Hepatocyte (in vitro differentiated cells): ENCODE results near the gene LYZ. TPM values are rescaled to one million over a fixed set of nuclear protein-coding genes. Genes with fewer than 3 reads are reported as not detected.
"Not testable (repeated sequence)": the region's sequence is repeated elsewhere in the genome, so short reads cannot be mapped to it uniquely, and the experiment has no call there.

Experiments used
- DNase-seq: peaks from one replicate; pipeline ENCODE4 v3.0.0-alpha.2; 2016; ENCODE audit warnings: low spot score
- H2AFZ ChIP-seq: fragments of 200-600 bp; sonication (generic); 2 replicates; pipeline ENCODE4 v1.6.0; 2016; ENCODE audit warnings: antibody characterized with exemption, mild to moderate bottlenecking
- H3K27ac ChIP-seq: fragments of 200-600 bp; sonication (generic); 2 replicates; pipeline ENCODE4 v1.5.1; 2016; ENCODE audit warnings: mild to moderate bottlenecking
- H3K27me3 ChIP-seq: fragments of 200-600 bp; sonication (generic); 2 replicates; pipeline ENCODE4 v1.6.1; 2016
- H3K36me3 ChIP-seq: fragments of 200-600 bp; sonication (generic); replicated peaks from 2 replicates; pipeline ENCODE4 v1.5.1; 2016; ENCODE audit warnings: low read depth; ENCODE audit not compliant: insufficient read depth
- H3K4me1 ChIP-seq: fragments of 200-600 bp; sonication (generic); 2 replicates; pipeline ENCODE4 v1.5.1; 2016; ENCODE audit warnings: mild to moderate bottlenecking, moderate library complexity; ENCODE audit not compliant: insufficient read depth
- H3K4me2 ChIP-seq: fragments of 200-600 bp; sonication (generic); 2 replicates; pipeline ENCODE4 v1.6.0; 2016
- H3K4me3 ChIP-seq: fragments of 200-600 bp; sonication (generic); 2 replicates; pipeline ENCODE4 v1.5.1; 2016; ENCODE audit warnings: mild to moderate bottlenecking
- H3K79me2 ChIP-seq: fragments of 200-600 bp; sonication (generic); 2 replicates; pipeline ENCODE4 v1.6.0; 2017; ENCODE audit warnings: mild to moderate bottlenecking
- H3K9me2 ChIP-seq: fragments of 200-600 bp; sonication (generic); replicated peaks from 2 replicates; pipeline ENCODE4 v1.6.0; 2017; ENCODE audit warnings: mild to moderate bottlenecking; ENCODE audit not compliant: insufficient read depth
- H3K9me3 ChIP-seq: fragments of 200-600 bp; sonication (generic); 2 replicates; pipeline ENCODE4 v1.5.1; 2016; ENCODE audit warnings: low read depth, mild to moderate bottlenecking
- H4K20me1 ChIP-seq: fragments of 200-600 bp; sonication (generic); 2 replicates; pipeline ENCODE4 v1.6.0; 2016; ENCODE audit warnings: mild to moderate bottlenecking; ENCODE audit not compliant: insufficient read depth, poor library complexity, severe bottlenecking
- CTCF ChIP-seq: fragments of 200-600 bp; sonication (generic); IDR thresholded peaks from 2 replicates; pipeline ENCODE4 v1.5.1; 2016; ENCODE audit warnings: antibody characterized with exemption, mild to moderate bottlenecking; ENCODE audit not compliant: poor library complexity
- EZH2 ChIP-seq: fragments of 200-600 bp; sonication (generic); IDR thresholded peaks from 2 replicates; pipeline ENCODE4 v1.6.1; 2016; ENCODE audit warnings: antibody characterized with exemption, mild to moderate bottlenecking, borderline replicate concordance
- EZH2phosphoT487 ChIP-seq: fragments of 200-600 bp; sonication (generic); IDR thresholded peaks from one replicate; pipeline ENCODE4 v1.6.1; 2018; ENCODE audit warnings: antibody characterized with exemption, mild to moderate bottlenecking, low read depth, moderate library complexity; ENCODE audit not compliant: unreplicated experiment, severe bottlenecking
- WGBS: methylation state at CpG from one replicate; pipeline ENCODE4 v1.1.6; 2016; ENCODE audit warnings: low lambda C conversion rate; ENCODE audit errors: missing lambda C conversion rate; 5-methylcytosine and 5-hydroxymethylcytosine counted together
- polyA plus RNA-seq: library from polyadenylated mRNA; unstranded; fragments of >200 nt; fragmentation: Nextera tagmentation; extraction: Ambion mirVana; gene quantifications from 2 replicates; pipeline ENCODE4 v1.2.1, GENCODE V29; 2016
- total RNA-seq: library from RNA; depleted of rRNA; stranded (reverse); fragments of >200 nt; gene quantifications from 2 replicates; pipeline ENCODE4 v1.2.3, GENCODE V29; 2014

The LYZ gene
- total and polyA plus RNA-seq, 2 experiments from 2014 or later, result 170 to 282 TPM

GRCh38 chr12:69309461-69309860 lies 38.7 kb upstream of the LYZ start:
- no peak overlapping the region for H3K4me2 ChIP-seq
- no peaks in the 10 kb centered on the region for H4K20me1 ChIP-seq
- no peaks in the 10 kb centered on the region for H3K9me3 ChIP-seq
- WGBS, result 76% methylated on average over 3 of the region's 3 CpGs
- no peaks in the 10 kb centered on the region for H3K9me2 ChIP-seq
- no peak overlapping the region for H2AFZ ChIP-seq
- H3K27me3 ChIP-seq, result no peaks in the 10 kb centered on the region
- no peaks in the 10 kb centered on the region for H3K36me3 ChIP-seq
- H3K4me1 ChIP-seq, result no peaks in the 10 kb centered on the region
- H3K79me2 ChIP-seq, result no peaks in the 10 kb centered on the region
- no peak overlapping the region for H3K4me3 ChIP-seq
- TF ChIP-seq CTCF (no peak), EZH2phosphoT487 (no peak), EZH2 (no peak)
- no peak overlapping the region for H3K27ac ChIP-seq
- DNase-seq, result no peak

DNA sequence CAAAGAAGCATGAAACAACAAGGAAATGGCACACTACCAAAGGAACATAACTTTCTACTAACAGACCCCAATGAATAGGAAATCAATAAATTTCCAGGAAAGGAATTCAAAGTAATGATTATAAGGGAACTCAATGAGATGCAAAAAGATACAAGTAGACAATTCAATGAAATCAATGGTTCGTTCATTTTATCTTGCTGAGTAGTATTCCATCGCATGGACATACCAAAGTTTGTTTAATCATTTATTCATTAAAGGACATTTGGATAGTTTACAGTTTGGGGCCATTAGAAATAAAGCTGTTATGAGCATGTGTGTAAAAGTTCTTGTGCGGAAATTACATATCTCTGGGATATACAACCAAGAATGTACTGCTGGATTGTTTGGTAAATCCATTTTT lies 35.0 kb upstream of the LYZ start:
- 98% methylated on average over 3 of the region's 3 CpGs for WGBS
- Histone ChIP-seq H3K4me2 (no peak overlapping the region), H4K20me1 (no peaks in the 10 kb centered on the region), H3K9me2 (no peaks in the 10 kb centered on the region), H3K36me3 (no peaks in the 10 kb centered on the region), H3K27me3 (no peaks in the 10 kb centered on the region), H3K4me3 (no peak overlapping the region), H3K9me3 (no peaks in the 10 kb centered on the region), H2AFZ (no peak overlapping the region), H3K79me2 (no peaks in the 10 kb centered on the region), H3K27ac (no peak overlapping the region), H3K4me1 (no peaks in the 10 kb centered on the region)
- TF ChIP-seq CTCF (no peak), EZH2phosphoT487 (no peak), EZH2 (no peak)
- no peak for DNase-seq

DNA sequence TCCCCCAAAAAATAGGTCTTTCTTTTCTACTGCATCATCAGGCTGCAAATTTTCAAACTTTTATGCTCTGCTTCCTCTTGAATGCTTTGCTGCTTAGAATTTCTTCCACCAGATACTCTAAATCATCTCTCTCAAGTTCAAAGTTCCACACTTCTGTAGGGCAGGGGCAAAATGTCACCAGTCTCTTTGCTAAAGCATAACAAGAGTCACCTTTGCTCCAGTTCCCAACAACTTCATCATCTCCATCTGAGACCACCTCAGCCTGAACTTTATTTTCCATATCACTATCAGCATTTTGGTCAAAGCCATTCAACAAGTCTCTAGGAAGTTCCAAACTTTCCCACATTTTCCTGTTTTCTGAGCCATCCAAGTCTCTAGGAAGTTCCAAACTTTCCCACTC lies 31.4 kb upstream of the LYZ start:
- DNase-seq, H3K4me2 ChIP-seq, H4K20me1 ChIP-seq, H3K4me3 ChIP-seq, H3K9me3 ChIP-seq, H3K4me1 ChIP-seq, H3K36me3 ChIP-seq, H3K9me2 ChIP-seq, H3K27me3 ChIP-seq, H2AFZ ChIP-seq, H3K27ac ChIP-seq, H3K79me2 ChIP-seq: not testable (repeated sequence)

DNA sequence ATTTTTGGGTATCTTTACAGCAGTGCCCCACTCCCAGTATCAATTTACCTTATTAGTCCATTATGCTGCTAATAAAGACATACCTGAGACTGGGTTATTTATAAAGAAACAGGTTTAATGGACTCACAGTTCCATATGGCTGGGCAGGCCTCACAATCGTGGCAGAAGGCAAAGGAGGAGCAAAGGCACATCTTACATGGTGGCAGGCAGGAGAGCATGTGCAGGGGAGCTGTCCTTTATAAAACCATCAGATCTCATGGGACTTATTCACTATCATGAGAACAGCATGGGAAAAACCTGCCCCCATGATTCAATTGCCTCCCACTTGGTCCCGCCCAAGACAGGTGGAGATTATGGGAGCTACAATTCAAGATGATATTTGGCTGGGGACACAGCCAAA lies 30.9 kb upstream of the LYZ start:
- not testable (repeated sequence) for H3K27me3 ChIP-seq, H3K27ac ChIP-seq, H3K36me3 ChIP-seq, H2AFZ ChIP-seq, H3K4me1 ChIP-seq, H3K9me3 ChIP-seq, H3K4me3 ChIP-seq, H3K79me2 ChIP-seq, DNase-seq, H3K4me2 ChIP-seq, H3K9me2 ChIP-seq, H4K20me1 ChIP-seq
- 92% methylated on average over 2 of the region's 2 CpGs for WGBS

GRCh38 chr12:69318225-69318624 lies 30.0 kb upstream of the LYZ start:
- no peak overlapping the region for H3K4me3 ChIP-seq
- H3K27me3 ChIP-seq, result no peaks in the 10 kb centered on the region
- 97% methylated on average over 2 of the region's 2 CpGs for WGBS
- no peaks in the 10 kb centered on the region for H4K20me1 ChIP-seq
- H2AFZ ChIP-seq, result no peak overlapping the region
- H3K9me3 ChIP-seq, result no peaks in the 10 kb centered on the region
- H3K4me1 ChIP-seq, result no peaks in the 10 kb centered on the region
- no peak overlapping the region for H3K27ac ChIP-seq
- no peak for TF ChIP-seq EZH2
- TF ChIP-seq CTCF, result no peak
- TF ChIP-seq EZH2phosphoT487, result no peak
- no peaks in the 10 kb centered on the region for H3K79me2 ChIP-seq
- no peaks in the 10 kb centered on the region for H3K36me3 ChIP-seq
- no peaks in the 10 kb centered on the region for H3K9me2 ChIP-seq
- no peak for DNase-seq
- H3K4me2 ChIP-seq, result no peak overlapping the region
